ENCODE data around the gene PAX4. TPM values are rescaled to one million over a fixed set of nuclear protein-coding genes. Genes with fewer than 3 reads are reported as not detected.

Gene PAX4
- total and polyA plus RNA-seq, 2 of the 4 experiments (the other 2 are of a cell fraction) = not detected

GRCh38 chr7:127612263-127612662 is 5.7 kb downstream of the PAX4 start:
- Histone ChIP-seq H3K27me3 (ENCODE audit: control insufficient read depth, insufficient read depth, low read length) (peaks cover 59% of the 10 kb centered on the region), H4K91ac (ENCODE audit: insufficient read depth, low read depth, low read length) (no peak overlapping the region), H3K4ac (ENCODE audit: low read depth, low read length) (no peak overlapping the region), H3K23ac (ENCODE audit: low read depth, low read length) (no peak overlapping the region), H3K18ac (ENCODE audit: low read depth, low read length) (no peak overlapping the region), H2BK20ac (ENCODE audit: low read depth, low read length) (no peak overlapping the region), H3K9me3 (ENCODE audit: control insufficient read depth, insufficient read depth, low read length) (peaks cover 5% of the 10 kb centered on the region), H2BK5ac (ENCODE audit: low read depth, low read length, poor library complexity, severe bottlenecking) (no peak overlapping the region), H3K14ac (replicated peaks; ENCODE audit: low read depth, low read length) (no peak overlapping the region), H4K5ac (ENCODE audit: low read depth, low read length) (no peak overlapping the region), H3K4me1 (ENCODE audit: control insufficient read depth, insufficient read depth, low read length) (no peaks in the 10 kb centered on the region), H4K20me1 (ENCODE audit: insufficient read depth, low read length) (no peaks in the 10 kb centered on the region), H3K36me3 (ENCODE audit: control insufficient read depth, insufficient read depth, low read length) (no peaks in the 10 kb centered on the region), H3K4me2 (ENCODE audit: low read depth, low read length) (no peak overlapping the region), H2AK9ac (replicated peaks; ENCODE audit: low read depth, low read length, poor library complexity) (no peak overlapping the region), H2AFZ (replicated peaks; ENCODE audit: low read length, poor library complexity) (no peak overlapping the region), H4K8ac (ENCODE audit: low read depth in 2 of 2, low read length in 2 of 2) (no peak overlapping the region), H2BK15ac (ENCODE audit: low read depth, low read length) (no peak overlapping the region), H3K9me1 (ENCODE audit: insufficient read depth, low read length) (no peaks in the 10 kb centered on the region), H3K4me3 (ENCODE audit: insufficient read depth, low read depth, low read length) (no peak overlapping the region), H3K27ac (ENCODE audit: insufficient read depth, low read length) (no peak overlapping the region), H3K9ac (ENCODE audit: low read depth, low read length) (no peak overlapping the region), H3K79me1 (ENCODE audit: low read depth in 1 of 2, low read length in 2 of 2) (no peaks in the 10 kb centered on the region), H2BK120ac (ENCODE audit: low read depth, low read length) (no peak overlapping the region), H2AK5ac (ENCODE audit: low read depth, low read length) (no peak overlapping the region), H3K56ac (ENCODE audit: extremely low read depth, insufficient read depth, low read length) (no peak overlapping the region)
- intact Hi-C loops (cut with micrococcal nuclease) = no loop called here
- dilution Hi-C loops (cut with HindIII; ENCODE audit: low sequenced_read_pairs, unreplicated experiment) = no loop called here
- ATAC-seq (ENCODE audit: low read depth) = no peak
- ChIA-PET CTCF (no interaction called here), POLR2A (ENCODE audit: unreplicated experiment) (no interaction called here)
- DNase-seq = no peak
- in situ Hi-C loops (cut with MboI; ENCODE audit: low sequenced_read_pairs) = no loop called here
- TF ChIP-seq MXI1 (IDR thresholded peaks at IDR 0.05; ENCODE audit: borderline replicate concordance, low read depth, low read length) (no peak), CHD1 (IDR thresholded peaks at IDR 0.05; ENCODE audit: low read depth, low read length) (no peak), USF2 (IDR thresholded peaks at IDR 0.05; ENCODE audit: low read depth, low read length) (no peak), RFX5 (IDR thresholded peaks at IDR 0.05; ENCODE audit: low read depth, low read length) (no peak), NFE2L2 (IDR thresholded peaks at IDR 0.05; ENCODE audit: low read depth, low read length) (no peak), CTCF (conservative IDR thresholded peaks at IDR 0.05; ENCODE audit: low read depth, low read length) (no peak), ELK1 (IDR thresholded peaks at IDR 0.05; ENCODE audit: borderline replicate concordance, low read depth, low read length) (no peak), RCOR1 (IDR thresholded peaks at IDR 0.05; ENCODE audit: insufficient replicate concordance, low read length) (no peak), POLR2A (IDR thresholded peaks at IDR 0.05; ENCODE audit: low read depth, low read length) (no peak)
- no TSS peak for BruUV-seq (replicated peaks)
- WGBS, 2 experiments (ENCODE audit: extremely low coverage in 2 of 2, insufficient read length in 1 of 2) = 40% methylated on average over 1 of the region's 1 CpG; no CpG with 5 or more reads in 1 of the 2 experiments

All from IMR-90 (cell line).